OCI-LY7 (cell line): ENCODE results near the gene KLHL3. TPM values are rescaled to one million over a fixed set of nuclear protein-coding genes. Genes with fewer than 3 reads are reported as not detected.

Experiments
- BruUV-seq: library from RNA; stranded (reverse); fragments of 400-500 nt; replicated peaks from 2 replicates; lab custom pipeline; 2021; lab: Mats Ljungman, UMichigan
- CTCF ChIA-PET: fragments of 300-600 bp; sonication (Branson Sonifier 250); formaldehyde crosslinking; loops from one replicate; lab custom pipeline; 2022; ENCODE audit warnings: antibody characterized with exemption; ENCODE audit not compliant: unreplicated experiment; lab: Charles Lee
- POLR2A ChIA-PET: fragments of 300-600 bp; sonication (Branson Sonifier 250); formaldehyde crosslinking; loops from one replicate; lab custom pipeline; 2022; ENCODE audit warnings: antibody characterized with exemption; lab: Charles Lee
- DNase-seq: peaks from one replicate; pipeline ENCODE4 v3.0.0-alpha.2; 2015; ENCODE audit warnings: low spot score
- H2AFZ ChIP-seq: fragments of 200-600 bp; sonication (generic), shearing (Covaris generic); 2 replicates; pipeline ENCODE4 v1.6.1; 2014; ENCODE audit warnings: mild to moderate bottlenecking, antibody characterized with exemption, low read length, moderate library complexity
- H3K27ac ChIP-seq: fragments of 200-600 bp; sonication (generic); 2 replicates; pipeline ENCODE4 v1.5.1; 2014; ENCODE audit warnings: mixed run types, low read depth, mild to moderate bottlenecking, moderate library complexity, low read length, inconsistent platforms; ENCODE audit not compliant: poor library complexity, severe bottlenecking
- H3K36me3 ChIP-seq: fragments of 200-600 bp; sonication (generic); 2 replicates; pipeline ENCODE4 v1.6.1; 2014; ENCODE audit warnings: mild to moderate bottlenecking, antibody characterized with exemption, low read length, moderate library complexity, mixed read lengths; ENCODE audit not compliant: insufficient read depth
- H3K4me1 ChIP-seq: fragments of 200-600 bp; sonication (generic); 2 replicates; pipeline ENCODE4 v1.5.1; 2014; ENCODE audit warnings: mild to moderate bottlenecking, low read length; ENCODE audit not compliant: insufficient read depth, poor library complexity, severe bottlenecking
- H3K4me2 ChIP-seq: fragments of 200-600 bp; sonication (generic); 2 replicates; pipeline ENCODE4 v1.6.1; 2014; ENCODE audit warnings: mild to moderate bottlenecking, low read length
- H3K4me3 ChIP-seq: fragments of 200-600 bp; sonication (generic); 2 replicates; pipeline ENCODE4 v1.5.1; 2014; ENCODE audit warnings: mild to moderate bottlenecking, low read depth, low read length; ENCODE audit not compliant: poor library complexity, severe bottlenecking
- H3K79me2 ChIP-seq: fragments of 200-600 bp; sonication (generic); 2 replicates; pipeline ENCODE4 v1.6.1; 2016; ENCODE audit warnings: low read depth, mild to moderate bottlenecking, low read length, moderate library complexity, mixed read lengths; ENCODE audit not compliant: insufficient read depth
- H3K9me2 ChIP-seq: fragments of 200-600 bp; sonication (generic); 2 replicates; pipeline ENCODE4 v1.6.1; 2016; ENCODE audit warnings: mild to moderate bottlenecking, low read length, mixed read lengths; ENCODE audit not compliant: insufficient read depth
- H3K9me3 ChIP-seq: fragments of 200-600 bp; sonication (generic); 2 replicates; pipeline ENCODE4 v1.6.1; 2014; ENCODE audit warnings: mild to moderate bottlenecking, mixed run types, low read length, mixed read lengths
- H4K20me1 ChIP-seq: fragments of 200-600 bp; sonication (generic); 2 replicates; pipeline ENCODE4 v1.6.1; 2014; ENCODE audit warnings: mild to moderate bottlenecking, antibody characterized with exemption, low read length, moderate library complexity, mixed read lengths; ENCODE audit not compliant: insufficient read depth
- CTCF ChIP-seq: fragments of 200-600 bp; sonication (generic); conservative IDR thresholded peaks from 2 replicates; pipeline ENCODE4 v1.5.1; 2014; ENCODE audit warnings: mild to moderate bottlenecking, antibody characterized with exemption, low read length, moderate library complexity, mixed read lengths
- EZH2phosphoT487 ChIP-seq: fragments of 200-600 bp; sonication (generic); IDR thresholded peaks from 2 replicates; pipeline ENCODE4 v1.6.1; 2018; ENCODE audit warnings: low read depth, borderline replicate concordance, mild to moderate bottlenecking, mixed run types, antibody characterized with exemption, low read length, moderate library complexity, mixed read lengths
- intact Hi-C: fragments of 100-400 bp; cut with micrococcal nuclease; formaldehyde crosslinking; loops from one replicate; pipeline ENCODE4 v1.10.0; 2022; ENCODE audit not compliant: unreplicated experiment
- total RNA-seq, 2 experiments: library from RNA; depleted of rRNA in 1 of 2; stranded (reverse); fragments of >200 nt in 1 of 2; shearing (Covaris generic) in 1 of 2; gene quantifications; 2 replicates each; pipeline ENCODE4 v1.2.3, GENCODE V29; 2014 to 2022

KLHL3 gene
- total RNA-seq, 2 experiments from 2014 or later = 0.28 to 6.2 TPM

DNA sequence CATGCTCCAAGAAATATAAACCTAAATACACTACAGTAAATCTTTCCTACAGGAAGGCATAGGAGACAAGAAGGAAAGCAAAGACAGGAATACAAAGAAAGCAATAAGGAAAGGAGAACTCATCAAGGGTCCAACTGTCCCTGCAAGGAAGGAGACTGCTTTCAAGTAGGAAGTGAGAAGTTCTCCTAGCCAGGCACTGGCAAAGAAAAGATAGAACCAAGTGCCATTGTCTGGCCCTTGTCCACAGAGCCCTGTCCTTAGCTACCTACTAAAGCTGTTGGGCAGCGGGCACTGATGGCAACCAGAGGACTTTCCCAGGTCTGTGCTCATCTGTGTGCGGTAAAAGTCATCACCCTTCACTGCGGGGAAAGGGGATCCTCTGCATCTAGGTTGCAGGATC is 108.2 kb downstream of the KLHL3 start:
- no peaks in the 10 kb centered on the region for H3K9me3 ChIP-seq
- no peak for DNase-seq
- H2AFZ ChIP-seq = no peak overlapping the region
- no peak overlapping the region for H3K4me3 ChIP-seq
- intact Hi-C loops = loop anchor here (5.0 kb wide), 2 partner anchors 440 to 505 kb away; no protein-coding TSS in a partner anchor
- no peaks in the 10 kb centered on the region for H3K79me2 ChIP-seq
- H3K4me1 ChIP-seq = no peaks in the 10 kb centered on the region
- POLR2A ChIA-PET = no interaction called here
- no TSS peak for BruUV-seq
- H3K9me2 ChIP-seq = no peaks in the 10 kb centered on the region
- no peaks in the 10 kb centered on the region for H3K36me3 ChIP-seq
- no peaks in the 10 kb centered on the region for H4K20me1 ChIP-seq
- no peak for TF ChIP-seq CTCF
- no peak for TF ChIP-seq EZH2phosphoT487
- H3K4me2 ChIP-seq = no peak overlapping the region
- CTCF ChIA-PET = interaction anchor here (0.5 kb wide), 1 partner anchor 46 kb away, joined by 3 read pairs; no protein-coding TSS in a partner anchor
- no peak overlapping the region for H3K27ac ChIP-seq

DNA sequence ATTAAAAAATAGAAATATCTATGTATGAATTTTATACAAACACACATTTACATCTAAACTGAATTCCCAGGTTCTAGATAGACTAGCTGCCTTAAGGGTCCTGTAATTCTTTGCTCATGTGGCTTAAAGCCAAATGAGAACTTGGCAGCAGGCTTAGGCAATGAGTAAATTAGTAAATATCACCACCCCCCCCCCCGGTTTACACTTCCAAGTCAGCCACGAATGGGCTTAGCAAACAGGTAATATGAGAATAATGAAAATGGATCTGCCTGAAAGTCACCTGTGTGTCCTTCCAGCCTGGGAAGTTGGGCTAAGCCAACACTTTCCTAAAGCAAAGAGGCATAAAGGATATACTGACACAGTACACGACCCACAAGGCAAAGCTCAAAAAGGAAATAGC is 108.6 kb downstream of the KLHL3 start:
- H2AFZ ChIP-seq = no peak overlapping the region
- H3K9me3 ChIP-seq = no peaks in the 10 kb centered on the region
- no peaks in the 10 kb centered on the region for H3K9me2 ChIP-seq
- CTCF ChIA-PET = interaction anchor here (0.5 kb wide), 1 partner anchor 46 kb away, joined by 3 read pairs; no protein-coding TSS in a partner anchor
- H3K79me2 ChIP-seq = no peaks in the 10 kb centered on the region
- intact Hi-C loops = loop anchor here (5.0 kb wide), 2 partner anchors 440 to 505 kb away; no protein-coding TSS in a partner anchor
- no peak overlapping the region for H3K4me3 ChIP-seq
- H3K36me3 ChIP-seq = no peaks in the 10 kb centered on the region
- H3K4me1 ChIP-seq = no peaks in the 10 kb centered on the region
- TF ChIP-seq EZH2phosphoT487 (no peak), CTCF (no peak)
- POLR2A ChIA-PET = no interaction called here
- no TSS peak for BruUV-seq
- no peak for DNase-seq
- no peak overlapping the region for H3K27ac ChIP-seq
- H3K4me2 ChIP-seq = no peak overlapping the region
- H4K20me1 ChIP-seq = no peaks in the 10 kb centered on the region

- TF ChIP-seq CTCF = no peak
- no TSS peak for BruUV-seq
- CTCF ChIA-PET = no interaction called here
- Histone ChIP-seq H3K27ac (no peak overlapping the region), H2AFZ (no peak overlapping the region), H3K4me1 (no peaks in the 10 kb centered on the region), H3K79me2 (no peaks in the 10 kb centered on the region), H3K4me2 (no peak overlapping the region), H3K4me3 (no peak overlapping the region), H3K36me3 (no peaks in the 10 kb centered on the region), H4K20me1 (no peaks in the 10 kb centered on the region), H3K9me3 (no peaks in the 10 kb centered on the region), H3K9me2 (no peaks in the 10 kb centered on the region)
- intact Hi-C loops = loop anchor here (5.0 kb wide), 2 partner anchors 442 to 507 kb away; no protein-coding TSS in a partner anchor
- POLR2A ChIA-PET = interaction anchor here (0.5 kb wide), 2 partner anchors 91 to 401 kb away, joined by 3 to 4 read pairs; no protein-coding TSS in a partner anchor
- no peak for DNase-seq
These were observed 111.0 kb downstream of the KLHL3 start for GRCh38 chr5:137624786-137625349.
